ENCODE measurements around the gene MDC1. TPM values are rescaled to one million over a fixed set of nuclear protein-coding genes. Genes with fewer than 3 reads are reported as not detected.

Gene MDC1
- polyA plus RNA-seq, 1 donor (not counting 4 experiments of a cell fraction or from before 2014, with no cell fraction given) = 6.9 TPM

- Histone ChIP-seq H3K4me2 (ENCODE audit: control insufficient read depth, extremely low read depth, insufficient read depth, low read depth, low read length) (peak within 1 kb of the TSS; percentile 100), H3K9me1 (ENCODE audit: control insufficient read depth, extremely low read depth, insufficient read depth, low read length) (no peaks in the 10 kb centered on the region), H3K36me3 (ENCODE audit: control insufficient read depth in 2 of 2, extremely low read depth in 1 of 2, insufficient read depth in 2 of 2, low read length in 2 of 2) (peaks cover 10 to 31% of the 10 kb centered on the region in 2 experiments), H2AFZ (ENCODE audit: control insufficient read depth, low read length) (peak within 1 kb of the TSS; percentile 39), H3K9ac (ENCODE audit: control insufficient read depth, extremely low read depth, insufficient read depth, low read length) (peak within 1 kb of the TSS; percentile 97), H3K4me1 (ENCODE audit: control insufficient read depth, extremely low read depth, insufficient read depth, low read length) (peaks cover 44% of the 10 kb centered on the region), H3K9me3 (ENCODE audit: control insufficient read depth, low read depth, low read length) (no peaks in the 10 kb centered on the region), H3K27me3 (ENCODE audit: control insufficient read depth, extremely low read depth, insufficient read depth, low read length) (no peaks in the 10 kb centered on the region), H3K79me2 (ENCODE audit: control insufficient read depth, insufficient read depth, low read length) (peaks cover 79% of the 10 kb centered on the region), H3K27ac (ENCODE audit: control insufficient read depth, insufficient read depth, low read length) (peak within 1 kb of the TSS; percentile 94), H3K4me3 (ENCODE audit: control insufficient read depth in 2 of 3, extremely low read depth in 1 of 3, insufficient read depth in 2 of 3, low read depth in 1 of 3, low read length in 3 of 3) (peak within 1 kb of the TSS; percentile 82 to 94 (median 87)), H4K20me1 (ENCODE audit: control insufficient read depth, extremely low read depth, insufficient read depth, low read length) (peaks cover 8% of the 10 kb centered on the region)
- DNase-seq (ENCODE audit: low read depth, low spot score) = no peak
- dilution Hi-C loops (cut with MboI; ENCODE audit: extremely low pct_ligation_motif_present, low sequenced_read_pairs) = no loop called here
- FAIRE-seq = no peak
- peak in 1 of 3 experiments; percentile 2 for TF ChIP-seq CTCF (optimal IDR thresholded peaks at IDR 0.05 in 1 of 3, IDR thresholded peaks at IDR 0.05 in 1 of 3, conservative IDR thresholded peaks at IDR 0.05 in 1 of 3; ENCODE audit: extremely low read depth in 1 of 3, insufficient read depth in 2 of 3, low read length in 3 of 3)
- no peak for TF ChIP-seq EZH2 (IDR thresholded peaks at IDR 0.05; ENCODE audit: low read length)
Measured at GRCh38 chr6:30686009-30686907, 30.8 kb downstream of the MDC1 start, which contains the start of gene PPP1R18. Gene PPP1R18 (minus strand): TSS chr6:30686645. CDS start chr6:30686018, 627 bp downstream.

- H3K9ac ChIP-seq (ENCODE audit: control insufficient read depth, extremely low read depth, insufficient read depth, low read length) = peak overlapping the region; percentile 97
- dilution Hi-C loops (cut with MboI; ENCODE audit: extremely low pct_ligation_motif_present, low sequenced_read_pairs) = no loop called here
- peak overlapping the region; percentile 68 to 94 (median 82) for H3K4me3 ChIP-seq (ENCODE audit: control insufficient read depth in 2 of 3, extremely low read depth in 1 of 3, insufficient read depth in 2 of 3, low read depth in 1 of 3, low read length in 3 of 3)
- H3K36me3 ChIP-seq (ENCODE audit: control insufficient read depth in 2 of 2, extremely low read depth in 1 of 2, insufficient read depth in 2 of 2, low read length in 2 of 2) = peaks cover 10 to 37% of the 10 kb centered on the region in 2 experiments
- peaks cover 87% of the 10 kb centered on the region for H3K79me2 ChIP-seq (ENCODE audit: control insufficient read depth, insufficient read depth, low read length)
- peaks cover 44% of the 10 kb centered on the region for H3K4me1 ChIP-seq (ENCODE audit: control insufficient read depth, extremely low read depth, insufficient read depth, low read length)
- TF ChIP-seq EZH2 (IDR thresholded peaks at IDR 0.05; ENCODE audit: low read length) (no peak), CTCF (optimal IDR thresholded peaks at IDR 0.05 in 1 of 3, IDR thresholded peaks at IDR 0.05 in 1 of 3, conservative IDR thresholded peaks at IDR 0.05 in 1 of 3; ENCODE audit: extremely low read depth in 1 of 3, insufficient read depth in 2 of 3, low read length in 3 of 3) (peak in 1 of 3 experiments; percentile 31)
- H2AFZ ChIP-seq (ENCODE audit: control insufficient read depth, low read length) = no peak overlapping the region
- FAIRE-seq (no peak), DNase-seq (ENCODE audit: low read depth, low spot score) (no peak)
- H4K20me1 ChIP-seq (ENCODE audit: control insufficient read depth, extremely low read depth, insufficient read depth, low read length) = peaks cover 11% of the 10 kb centered on the region
- no peaks in the 10 kb centered on the region for H3K27me3 ChIP-seq (ENCODE audit: control insufficient read depth, extremely low read depth, insufficient read depth, low read length)
- peak overlapping the region; percentile 94 for H3K27ac ChIP-seq (ENCODE audit: control insufficient read depth, insufficient read depth, low read length)
- no peaks in the 10 kb centered on the region for H3K9me3 ChIP-seq (ENCODE audit: control insufficient read depth, low read depth, low read length)
- H3K4me2 ChIP-seq (ENCODE audit: control insufficient read depth, extremely low read depth, insufficient read depth, low read depth, low read length) = peak overlapping the region; percentile 100
- no peaks in the 10 kb centered on the region for H3K9me1 ChIP-seq (ENCODE audit: control insufficient read depth, extremely low read depth, insufficient read depth, low read length)
Measured at GRCh38 chr6:30685157-30686008, 31.7 kb downstream of the MDC1 start.

Measured in keratinocyte (primary cell).